GM03348 (cell line): ENCODE results near the gene LCNL1.

Source experiments
- DNase-seq: peaks from one replicate; pipeline ENCODE4 v3.0.0; 2012; ENCODE audit warnings: low spot score

LCNL1 gene

DNA sequence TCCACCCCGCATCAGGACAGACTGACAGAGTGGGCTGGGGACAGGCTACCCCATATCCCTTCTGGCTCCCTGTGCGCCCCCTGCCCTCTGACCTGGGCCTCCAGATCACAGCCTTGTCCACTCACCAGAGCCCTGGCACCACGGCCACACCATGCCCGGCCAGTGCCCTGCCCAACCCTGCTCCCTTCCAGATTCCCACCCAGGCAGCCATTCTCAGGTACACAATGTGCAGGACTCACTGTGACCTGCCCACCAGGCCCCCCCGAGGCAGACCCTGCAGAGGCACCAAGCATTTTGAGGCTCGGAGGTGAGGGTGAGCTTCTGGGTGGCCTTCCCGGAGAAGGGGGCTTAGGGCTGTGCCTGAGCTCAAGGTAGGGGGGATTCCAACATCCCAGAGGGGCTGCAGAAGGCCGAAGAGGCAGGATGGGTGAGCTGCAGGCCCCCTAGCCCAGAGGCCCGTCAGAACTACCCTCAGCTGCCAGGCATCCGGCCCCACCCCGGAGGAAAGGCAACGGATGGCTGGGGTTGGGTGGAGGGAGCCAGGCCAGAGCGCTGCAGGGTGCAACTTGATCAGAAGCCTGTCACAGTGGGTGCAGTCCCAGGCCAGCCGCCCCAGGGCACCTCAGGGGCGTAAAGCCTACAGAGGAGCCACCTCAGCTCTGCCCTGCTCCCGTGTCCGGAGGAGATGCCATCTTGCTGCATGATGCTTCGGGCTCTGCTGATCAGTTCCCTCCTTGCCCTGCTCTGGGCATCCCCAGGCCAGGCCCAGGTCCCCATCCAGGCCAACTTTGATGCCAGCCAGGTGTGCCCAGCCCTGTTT, at the start of gene LCNL1:
TSS of gene LCNL1 (plus strand) at position 762 of the 820 bp plus-strand sequence. CDS start 594 bp downstream, outside the sequence.
- no peak for DNase-seq

GRCh38 chr9:136934277-136934676, 48.5 kb upstream of the LCNL1 start:
- no peak for DNase-seq

DNA sequence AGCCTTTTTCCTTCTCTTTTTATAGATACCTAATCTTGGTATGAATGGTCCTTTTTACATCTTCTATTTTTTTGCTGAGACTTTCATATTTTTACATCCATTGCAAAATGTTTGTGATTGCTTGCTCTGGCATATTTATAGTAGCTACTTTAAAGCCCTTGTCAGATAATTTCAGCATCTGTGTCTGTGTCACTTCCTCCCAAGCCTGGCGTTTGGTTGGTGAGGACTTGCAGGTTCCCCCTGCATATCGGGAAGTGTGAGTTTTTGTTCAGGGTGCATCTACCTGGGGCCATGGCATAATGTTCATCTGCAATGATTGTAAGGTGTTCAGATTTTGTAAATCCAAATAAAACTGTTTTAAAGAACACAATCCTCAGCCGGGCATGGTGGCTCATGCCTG, 47.1 kb upstream of the LCNL1 start:
- no peak for DNase-seq

DNA sequence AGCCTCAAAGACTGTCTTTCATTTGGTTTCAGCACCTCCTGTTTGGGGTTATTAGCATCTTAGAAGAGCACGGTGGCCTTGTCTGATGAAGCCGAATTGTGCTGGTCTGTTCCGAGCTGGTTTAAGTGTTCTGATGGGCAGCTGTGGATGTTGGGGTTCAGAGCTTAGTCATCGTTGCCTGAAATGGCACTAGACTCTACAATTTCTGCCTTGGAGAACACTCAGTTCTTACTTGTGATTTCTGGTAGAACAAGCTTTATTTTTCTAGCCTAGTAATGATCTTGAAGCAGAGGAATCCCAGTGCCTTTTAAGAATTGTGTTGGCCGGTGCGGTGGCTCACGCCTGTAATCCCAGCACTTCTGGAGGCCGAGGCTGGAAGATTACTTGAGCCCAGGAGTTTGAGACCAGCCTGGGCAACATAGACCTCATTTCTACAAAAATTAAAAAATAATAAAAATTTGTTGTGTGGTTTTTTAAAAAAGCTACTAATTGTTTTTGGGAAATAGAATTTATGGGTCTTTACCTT, 46.1 kb upstream of the LCNL1 start:
- DNase-seq, result no peak

DNA sequence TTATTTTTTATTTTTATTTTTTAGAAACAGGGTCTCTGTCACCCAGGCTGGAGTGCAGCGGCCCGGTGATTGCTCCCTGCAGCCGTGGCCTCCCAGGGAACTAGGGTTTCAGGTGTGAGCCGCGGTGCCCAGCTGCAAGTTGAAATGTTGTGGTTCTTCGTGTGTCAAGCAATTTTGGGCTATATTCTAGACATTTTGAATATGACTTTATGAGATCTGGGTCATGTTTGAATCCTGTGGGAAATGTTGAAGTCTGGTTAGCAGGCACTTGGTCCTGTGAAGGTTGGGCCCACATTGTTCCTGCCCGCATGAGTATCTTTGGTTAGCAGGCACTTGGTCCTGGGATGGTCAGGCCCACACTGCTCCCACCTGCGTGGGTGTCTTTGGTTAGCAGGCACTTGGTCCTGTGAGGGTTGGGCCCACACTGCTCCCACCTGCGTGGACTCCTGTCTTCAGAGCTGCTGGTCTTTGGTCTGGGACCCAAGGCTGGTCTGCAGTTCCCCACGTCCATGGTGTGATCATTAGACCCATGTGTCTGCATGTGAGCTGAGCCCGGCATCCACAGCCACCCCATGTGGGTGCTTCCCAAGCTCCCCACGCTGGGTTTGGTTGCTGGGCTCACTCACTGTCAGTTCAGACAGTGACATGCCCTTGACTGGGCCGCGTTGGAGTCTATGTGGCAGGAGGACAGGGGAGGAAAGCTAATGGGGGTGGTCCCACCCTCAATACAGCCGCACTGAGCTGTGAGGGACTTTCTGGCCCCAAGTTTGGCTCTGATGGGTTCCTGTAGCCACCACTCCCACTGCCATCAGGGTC, 45.4 kb upstream of the LCNL1 start:
- DNase-seq, result no peak

GRCh38 chr9:136939431-136939995, 43.3 kb upstream of the LCNL1 start:
- no peak for DNase-seq

DNA sequence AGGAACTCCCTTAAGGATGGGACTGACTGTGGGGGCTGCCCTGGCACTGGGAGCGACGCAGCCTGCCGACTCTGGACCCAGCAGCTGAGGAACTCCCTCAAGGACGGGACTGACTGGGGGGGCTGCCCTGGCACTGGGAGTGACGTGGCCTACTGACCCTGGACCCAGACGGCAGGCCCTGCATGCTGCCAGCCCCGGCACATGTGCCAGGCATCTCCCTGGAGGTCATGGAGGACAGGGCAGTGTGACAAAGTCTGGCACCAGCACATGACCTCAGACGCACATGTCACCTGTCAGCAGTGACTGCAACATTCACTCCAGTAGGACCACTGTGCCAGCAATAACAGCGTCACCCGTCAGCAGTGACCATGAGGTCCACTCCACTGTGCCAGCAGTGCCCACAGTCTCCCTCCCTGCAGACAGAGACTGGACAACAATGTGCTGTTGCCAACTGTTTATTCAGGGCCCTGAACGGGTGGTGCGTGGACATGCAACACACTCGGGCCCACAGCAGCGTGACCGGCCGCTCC, 42.7 kb upstream of the LCNL1 start:
- DNase-seq, result no peak

GRCh38 chr9:136940526-136941230, 42.1 kb upstream of the LCNL1 start:
- DNase-seq, result no peak

DNA sequence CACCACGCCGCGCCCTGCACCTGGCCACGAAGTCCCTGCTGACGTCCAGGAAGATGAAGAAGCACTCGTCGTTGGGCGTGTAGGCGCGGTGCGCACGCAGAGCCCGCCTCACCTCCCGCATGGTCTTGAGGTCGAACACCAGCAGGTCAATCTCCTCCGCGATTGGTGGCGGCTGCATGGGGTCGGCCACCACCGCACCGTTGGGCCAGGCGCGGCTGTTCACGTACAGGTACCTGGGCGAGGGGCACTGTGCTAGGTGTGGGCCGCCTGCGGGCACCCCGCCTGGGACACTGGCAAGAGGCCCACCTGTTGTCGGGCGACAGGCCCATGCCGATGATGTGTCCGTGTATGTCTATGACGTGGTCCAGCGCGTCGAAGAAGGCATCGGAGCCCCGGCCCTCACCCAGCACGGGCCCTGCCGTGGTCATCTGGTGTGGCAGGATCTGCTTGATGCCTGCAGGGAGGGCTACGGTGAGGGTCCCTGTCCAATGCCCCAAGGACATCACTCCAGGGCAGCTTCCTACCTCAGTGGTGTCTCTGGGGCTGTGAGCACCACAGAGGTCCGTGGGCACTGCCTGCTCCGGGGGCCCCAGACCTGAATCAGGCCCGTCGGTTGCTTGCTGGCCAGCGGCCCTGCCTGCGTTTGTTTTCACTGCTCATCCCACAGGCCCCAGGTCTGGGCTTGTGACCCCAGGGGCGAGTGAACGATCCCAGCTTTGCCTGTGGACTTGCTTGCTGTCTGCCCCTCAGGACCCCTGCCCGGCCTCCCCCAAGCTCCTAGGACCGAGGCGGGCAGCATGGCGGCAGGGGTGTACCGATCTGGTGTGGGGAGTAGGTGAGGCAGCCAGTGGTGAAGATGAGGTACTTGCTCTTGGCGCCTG, 41.3 kb upstream of the LCNL1 start:
- no peak for DNase-seq

DNA sequence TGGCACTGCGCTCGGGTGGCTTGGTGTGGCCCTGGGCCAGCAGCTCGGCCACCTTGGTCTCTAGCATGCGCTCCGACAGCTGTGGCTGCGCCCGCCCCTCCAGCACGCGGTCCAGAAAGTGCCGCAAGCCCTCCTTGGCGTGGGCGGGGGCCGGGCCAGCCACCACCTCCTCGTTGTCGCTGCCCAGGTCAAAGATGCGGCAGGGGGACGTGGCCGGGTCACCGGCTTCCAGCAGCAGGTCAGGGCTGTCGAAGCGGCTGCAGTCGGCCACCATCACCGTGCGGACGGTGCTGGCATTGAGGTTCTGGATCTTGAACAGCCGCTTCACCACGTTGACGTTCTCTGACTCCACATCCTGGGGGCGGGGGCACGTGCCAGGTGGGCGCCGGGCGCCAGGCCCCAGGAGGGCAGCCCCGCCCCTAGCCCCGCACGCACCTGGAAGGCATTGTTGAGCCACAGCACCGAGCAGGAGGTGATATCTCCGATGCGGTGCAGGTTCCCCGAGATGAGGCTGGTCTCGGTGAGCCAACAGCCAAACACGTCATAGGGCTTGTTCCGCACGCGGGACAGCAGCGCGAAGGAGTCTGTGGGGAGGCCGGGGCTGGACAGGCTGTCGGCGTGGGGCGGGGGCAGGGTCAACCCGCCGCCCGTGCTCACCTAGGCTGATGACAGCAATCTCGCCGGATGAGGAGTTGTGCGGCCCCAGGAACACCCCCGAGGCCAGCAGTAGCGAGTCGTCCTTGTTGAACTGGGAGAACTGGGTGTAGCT, 40.5 kb upstream of the LCNL1 start:
- no peak for DNase-seq

- no peak for DNase-seq
Measured at GRCh38 chr9:136942881-136943230, 39.9 kb upstream of the LCNL1 start.

DNA sequence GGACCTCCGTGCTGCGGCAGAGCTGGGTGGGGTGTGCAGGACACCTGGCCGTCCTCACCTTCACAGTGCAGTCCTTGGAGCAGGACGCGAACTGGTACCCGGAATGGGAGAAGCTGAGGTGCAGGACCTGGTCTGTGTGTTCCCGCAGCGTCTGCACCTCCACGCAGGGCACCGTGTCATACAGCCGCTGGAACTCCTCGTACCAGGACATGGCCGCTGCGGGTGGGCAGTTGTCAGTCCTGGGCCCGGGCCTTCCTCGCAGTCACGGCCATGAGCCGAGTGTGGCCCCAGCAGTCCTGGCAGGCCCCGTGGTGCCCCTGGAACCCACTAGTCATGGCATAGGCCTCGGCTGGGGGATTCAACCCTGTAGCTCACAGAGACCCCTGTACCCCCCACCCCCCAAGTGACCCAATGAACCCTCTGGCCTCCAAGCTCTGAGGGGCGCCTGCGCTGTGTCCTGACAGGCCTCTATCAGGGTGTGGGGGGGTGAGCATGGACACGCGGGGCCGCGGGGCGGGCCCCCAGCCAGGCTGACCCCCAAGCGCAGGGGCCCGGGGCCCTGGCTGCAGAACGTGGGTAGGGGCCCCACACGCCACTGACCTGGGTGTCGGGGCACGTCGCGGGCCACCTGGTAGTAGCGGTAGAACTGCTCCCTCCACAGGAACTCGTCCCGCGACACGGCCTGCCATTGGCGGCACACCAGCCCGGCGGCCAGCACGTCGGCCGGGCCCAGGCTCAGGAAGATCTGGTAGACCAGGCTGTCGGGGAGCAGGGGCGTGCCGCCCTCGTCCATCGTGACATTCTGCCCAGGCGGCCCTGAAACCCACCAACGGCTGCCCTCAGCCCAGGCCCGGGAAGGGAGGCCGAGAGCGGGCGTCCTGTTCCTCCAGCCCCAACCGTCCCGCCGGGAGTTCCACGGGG, 39.2 kb upstream of the LCNL1 start:
- DNase-seq, result no peak

- DNase-seq, result peak; percentile 91
Measured at GRCh38 chr9:136944212-136944518, 38.6 kb upstream of the LCNL1 start.

DNA sequence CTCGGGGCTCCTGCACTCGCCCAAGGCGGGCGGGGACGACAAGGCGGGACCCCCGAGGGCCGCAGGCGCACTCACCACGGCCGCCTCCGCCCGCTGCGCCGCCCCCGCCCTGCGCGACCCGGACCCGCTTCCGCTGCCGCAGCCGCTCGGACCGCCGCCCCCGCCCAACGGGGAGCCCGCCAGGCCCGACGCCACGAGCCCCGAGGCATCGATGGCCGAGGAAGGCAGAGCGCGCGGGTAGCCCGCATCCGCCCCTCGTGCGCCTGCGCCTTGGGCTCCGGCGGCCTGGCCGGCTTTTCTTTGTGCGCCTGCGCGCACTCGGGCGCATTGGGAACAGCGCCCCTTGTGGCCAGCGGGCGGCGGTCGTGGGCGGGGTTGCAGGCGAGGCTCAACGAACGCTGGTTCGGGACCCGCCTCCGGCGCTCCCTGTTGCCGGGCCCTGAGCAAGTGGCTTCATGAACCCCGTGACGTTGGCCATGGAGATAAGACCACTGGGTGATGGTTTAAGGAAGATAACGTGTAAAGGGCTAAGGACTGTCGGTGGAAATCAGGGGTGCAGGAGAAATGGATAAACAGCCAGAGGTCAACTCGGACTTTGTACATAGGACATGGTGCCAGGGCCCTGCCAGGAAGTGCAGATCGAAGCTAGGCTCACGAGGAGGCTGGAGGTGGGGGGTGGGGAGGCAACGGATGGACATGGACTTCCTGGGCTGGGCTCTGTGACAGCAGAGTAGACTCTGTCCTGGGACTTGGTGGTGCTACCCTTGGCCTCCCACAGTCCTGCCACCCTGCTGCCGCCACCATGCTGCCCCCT, 38.1 kb upstream of the LCNL1 start, which contains the start of the genes C8G and FBXW5:
TSS of gene C8G (plus strand) at position 725 of the 814 bp plus-strand sequence. CDS start at position 803, 78 bp downstream.
TSS of gene FBXW5 (minus strand) at position 220 of the 814 bp plus-strand sequence. CDS start 655 bp downstream, outside the sequence.
- DNase-seq, result peak; percentile 100

- no peak for DNase-seq
Measured at GRCh38 chr9:136945333-136946227, 37.2 kb upstream of the LCNL1 start.

- no peak for DNase-seq
Measured at GRCh38 chr9:136946228-136947027, 36.4 kb upstream of the LCNL1 start.
